ENCODE data around the gene AUTS2.

The AUTS2 gene

DNA sequence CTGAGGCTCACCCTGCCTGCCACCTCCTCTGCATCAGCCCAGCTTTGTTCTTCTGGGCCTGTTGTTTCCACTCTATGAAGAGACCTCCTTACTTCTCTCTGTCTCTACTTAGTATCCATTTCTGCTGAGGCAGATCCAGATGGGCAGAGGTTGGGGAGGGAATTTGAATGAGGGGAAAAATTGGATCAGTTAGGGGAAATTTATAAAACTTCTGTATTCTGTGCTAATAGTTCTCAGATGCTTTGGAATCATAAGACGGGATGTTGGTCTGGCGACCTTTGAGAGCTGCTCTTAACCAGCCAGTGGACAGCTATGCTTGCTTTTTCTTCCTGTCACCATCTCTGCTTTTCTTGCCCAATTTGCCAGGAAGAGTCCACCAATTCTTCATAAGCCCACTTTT lies 55.5 kb downstream of the AUTS2 start:
- peaks cover 0 to 44% (median 31%) of the 10 kb centered on the region in 5 donors for H3K4me1 ChIP-seq (ENCODE audit: control insufficient read depth in 5 of 5, insufficient read depth in 5 of 5, low read length in 5 of 5)
- no peak overlapping the region for H3K4me3 ChIP-seq (ENCODE audit: low read depth in 1 of 5, low read length in 5 of 5)
- no peak overlapping the region for H3K27ac ChIP-seq (ENCODE audit: low read depth, low read length)
- H3K9ac ChIP-seq (ENCODE audit: low read length in 5 of 5), result no peak overlapping the region
- no peaks in the 10 kb centered on the region for H3K9me3 ChIP-seq (ENCODE audit: control insufficient read depth in 5 of 5, low read length in 5 of 5)
- H3K27me3 ChIP-seq (ENCODE audit: control insufficient read depth in 5 of 5, insufficient read depth in 4 of 5, low read length in 5 of 5), result no peaks in the 10 kb centered on the region
- H3K36me3 ChIP-seq (ENCODE audit: control insufficient read depth in 5 of 5, insufficient read depth in 5 of 5, low read length in 5 of 5), result no peaks in the 10 kb centered on the region

DNA sequence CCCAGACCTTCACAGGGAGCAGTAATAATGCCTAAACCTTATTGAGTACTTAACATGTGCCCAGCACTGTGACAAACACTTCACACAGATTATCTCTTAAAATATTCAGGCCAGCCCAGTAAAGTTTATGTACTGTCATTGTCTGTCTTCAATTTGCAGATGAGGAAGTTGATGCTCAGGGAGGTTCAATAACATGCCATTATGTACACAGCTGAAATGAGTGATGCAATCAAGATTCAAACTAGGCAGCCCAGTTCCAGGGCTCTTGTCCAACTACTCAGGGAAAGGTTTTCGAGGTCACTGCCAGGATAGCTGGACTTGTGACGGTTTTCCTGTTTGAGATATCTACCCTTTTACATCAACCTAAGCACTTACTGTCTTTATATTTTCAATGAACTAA lies 56.1 kb downstream of the AUTS2 start:
- no peaks in the 10 kb centered on the region for H3K36me3 ChIP-seq (ENCODE audit: control insufficient read depth in 5 of 5, insufficient read depth in 5 of 5, low read length in 5 of 5)
- no peak overlapping the region for H3K27ac ChIP-seq (ENCODE audit: low read depth, low read length)

GRCh38 chr7:69654849-69655707 lies 56.8 kb downstream of the AUTS2 start:
- Histone ChIP-seq H3K36me3 (ENCODE audit: control insufficient read depth in 5 of 5, insufficient read depth in 5 of 5, low read length in 5 of 5) (no peaks in the 10 kb centered on the region), H3K27me3 (ENCODE audit: control insufficient read depth in 5 of 5, insufficient read depth in 4 of 5, low read length in 5 of 5) (no peaks in the 10 kb centered on the region), H3K4me1 (ENCODE audit: control insufficient read depth in 5 of 5, insufficient read depth in 5 of 5, low read length in 5 of 5) (peaks cover 0 to 44% (median 36%) of the 10 kb centered on the region in 5 donors), H3K27ac (ENCODE audit: low read depth, low read length) (no peak overlapping the region), H3K9ac (ENCODE audit: low read length in 5 of 5) (no peak overlapping the region), H3K9me3 (ENCODE audit: control insufficient read depth in 5 of 5, low read length in 5 of 5) (no peaks in the 10 kb centered on the region), H3K4me3 (ENCODE audit: low read depth in 1 of 5, low read length in 5 of 5) (no peak overlapping the region)

More for the DNA sequence above, 56.1 kb downstream of the AUTS2 start:
- Histone ChIP-seq H3K4me3 (ENCODE audit: low read depth in 1 of 5, low read length in 5 of 5) (no peak overlapping the region), H3K9me3 (ENCODE audit: control insufficient read depth in 5 of 5, low read length in 5 of 5) (no peaks in the 10 kb centered on the region), H3K4me1 (ENCODE audit: control insufficient read depth in 5 of 5, insufficient read depth in 5 of 5, low read length in 5 of 5) (peaks cover 0 to 44% (median 31%) of the 10 kb centered on the region in 5 donors), H3K27me3 (ENCODE audit: control insufficient read depth in 5 of 5, insufficient read depth in 4 of 5, low read length in 5 of 5) (no peaks in the 10 kb centered on the region), H3K9ac (ENCODE audit: low read length in 5 of 5) (no peak overlapping the region)

DNA sequence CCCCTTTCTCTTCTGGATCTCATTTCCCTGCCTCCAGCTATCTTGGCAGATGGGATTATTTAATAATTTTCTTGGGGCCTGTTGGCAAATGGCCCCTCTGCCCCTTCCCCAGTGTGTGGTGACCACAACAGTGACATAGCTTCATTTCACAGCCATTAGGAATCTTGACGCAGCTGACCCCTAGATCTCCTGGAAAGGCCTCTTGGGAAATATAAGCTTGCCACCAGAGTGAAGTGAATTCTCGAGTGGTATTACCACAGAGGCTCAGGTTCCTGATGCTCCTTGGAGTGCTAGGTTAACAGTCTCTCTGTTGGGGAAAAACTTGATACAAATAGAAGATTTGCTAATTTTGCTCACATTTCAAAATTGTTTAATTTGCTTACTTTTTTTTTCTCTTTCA lies 57.8 kb downstream of the AUTS2 start:
- Histone ChIP-seq H3K9me3 (ENCODE audit: control insufficient read depth in 5 of 5, low read length in 5 of 5) (no peaks in the 10 kb centered on the region), H3K27me3 (ENCODE audit: control insufficient read depth in 5 of 5, insufficient read depth in 4 of 5, low read length in 5 of 5) (no peaks in the 10 kb centered on the region), H3K27ac (ENCODE audit: low read depth, low read length) (no peak overlapping the region), H3K4me3 (ENCODE audit: low read depth in 1 of 5, low read length in 5 of 5) (no peak overlapping the region), H3K4me1 (ENCODE audit: control insufficient read depth in 5 of 5, insufficient read depth in 5 of 5, low read length in 5 of 5) (peaks cover 0 to 44% (median 33%) of the 10 kb centered on the region in 5 donors), H3K36me3 (ENCODE audit: control insufficient read depth in 5 of 5, insufficient read depth in 5 of 5, low read length in 5 of 5) (no peaks in the 10 kb centered on the region), H3K9ac (ENCODE audit: low read length in 5 of 5) (no peak overlapping the region)

DNA sequence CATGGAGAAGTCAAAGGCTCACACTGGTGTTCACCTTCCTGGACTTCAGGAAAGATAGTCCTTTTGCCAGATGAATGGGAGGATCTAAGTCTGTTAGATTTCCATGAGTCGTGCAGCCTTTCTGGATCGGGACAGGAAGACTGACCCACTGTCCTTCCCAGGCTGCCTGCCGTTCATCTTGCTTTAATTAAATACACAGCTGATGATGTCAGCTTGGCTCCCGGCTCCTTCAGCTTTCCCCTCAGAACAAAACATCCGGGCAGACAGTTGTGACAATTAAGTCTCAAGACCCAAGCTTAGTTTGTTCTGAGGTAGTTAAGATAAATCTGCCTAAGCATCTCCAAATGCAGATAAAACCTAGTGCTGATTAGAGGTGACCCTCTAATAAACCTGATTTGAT lies 58.6 kb downstream of the AUTS2 start:
- Histone ChIP-seq H3K4me3 (ENCODE audit: low read depth in 1 of 5, low read length in 5 of 5) (no peak overlapping the region), H3K27ac (ENCODE audit: low read depth, low read length) (no peak overlapping the region), H3K27me3 (ENCODE audit: control insufficient read depth in 5 of 5, insufficient read depth in 4 of 5, low read length in 5 of 5) (no peaks in the 10 kb centered on the region), H3K4me1 (ENCODE audit: control insufficient read depth in 5 of 5, insufficient read depth in 5 of 5, low read length in 5 of 5) (peaks cover 0 to 44% (median 33%) of the 10 kb centered on the region in 5 donors), H3K9me3 (ENCODE audit: control insufficient read depth in 5 of 5, low read length in 5 of 5) (no peaks in the 10 kb centered on the region), H3K36me3 (ENCODE audit: control insufficient read depth in 5 of 5, insufficient read depth in 5 of 5, low read length in 5 of 5) (no peaks in the 10 kb centered on the region), H3K9ac (ENCODE audit: low read length in 5 of 5) (no peak overlapping the region)

DNA sequence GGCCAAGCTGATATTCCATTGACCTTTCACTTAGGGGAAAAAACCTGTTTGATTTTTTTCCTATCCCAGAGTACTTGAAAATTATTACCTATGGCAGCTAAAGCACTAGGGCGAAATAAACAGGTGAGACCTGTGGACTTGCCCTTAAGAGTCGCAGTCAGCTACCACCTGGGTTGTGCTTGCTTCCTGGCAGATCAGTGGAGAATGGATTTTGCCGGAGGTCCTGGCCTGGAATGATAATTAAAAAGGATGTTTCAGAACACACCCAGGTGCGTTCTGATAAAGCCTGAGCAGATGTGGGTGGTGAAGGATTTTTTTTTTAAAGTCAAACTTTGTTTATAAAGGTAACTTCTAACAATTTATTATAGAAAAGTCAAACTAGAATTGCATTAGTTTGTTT lies 59.1 kb downstream of the AUTS2 start:
- peaks cover 0 to 44% (median 33%) of the 10 kb centered on the region in 5 donors for H3K4me1 ChIP-seq (ENCODE audit: control insufficient read depth in 5 of 5, insufficient read depth in 5 of 5, low read length in 5 of 5)

GRCh38 chr7:69657985-69658384 lies 59.7 kb downstream of the AUTS2 start:
- H3K27me3 ChIP-seq (ENCODE audit: control insufficient read depth in 5 of 5, insufficient read depth in 4 of 5, low read length in 5 of 5), result no peaks in the 10 kb centered on the region
- no peak overlapping the region for H3K9ac ChIP-seq (ENCODE audit: low read length in 5 of 5)
- peaks cover 0 to 44% (median 33%) of the 10 kb centered on the region in 5 donors for H3K4me1 ChIP-seq (ENCODE audit: control insufficient read depth in 5 of 5, insufficient read depth in 5 of 5, low read length in 5 of 5)
- no peak overlapping the region for H3K4me3 ChIP-seq (ENCODE audit: low read depth in 1 of 5, low read length in 5 of 5)
- no peaks in the 10 kb centered on the region for H3K9me3 ChIP-seq (ENCODE audit: control insufficient read depth in 5 of 5, low read length in 5 of 5)
- H3K36me3 ChIP-seq (ENCODE audit: control insufficient read depth in 5 of 5, insufficient read depth in 5 of 5, low read length in 5 of 5), result no peaks in the 10 kb centered on the region
- no peak overlapping the region for H3K27ac ChIP-seq (ENCODE audit: low read depth, low read length)

More for the DNA sequence above, 59.1 kb downstream of the AUTS2 start:
- Histone ChIP-seq H3K9ac (ENCODE audit: low read length in 5 of 5) (no peak overlapping the region), H3K4me3 (ENCODE audit: low read depth in 1 of 5, low read length in 5 of 5) (no peak overlapping the region), H3K27me3 (ENCODE audit: control insufficient read depth in 5 of 5, insufficient read depth in 4 of 5, low read length in 5 of 5) (no peaks in the 10 kb centered on the region), H3K36me3 (ENCODE audit: control insufficient read depth in 5 of 5, insufficient read depth in 5 of 5, low read length in 5 of 5) (no peaks in the 10 kb centered on the region), H3K27ac (ENCODE audit: low read depth, low read length) (no peak overlapping the region), H3K9me3 (ENCODE audit: control insufficient read depth in 5 of 5, low read length in 5 of 5) (no peaks in the 10 kb centered on the region)

DNA sequence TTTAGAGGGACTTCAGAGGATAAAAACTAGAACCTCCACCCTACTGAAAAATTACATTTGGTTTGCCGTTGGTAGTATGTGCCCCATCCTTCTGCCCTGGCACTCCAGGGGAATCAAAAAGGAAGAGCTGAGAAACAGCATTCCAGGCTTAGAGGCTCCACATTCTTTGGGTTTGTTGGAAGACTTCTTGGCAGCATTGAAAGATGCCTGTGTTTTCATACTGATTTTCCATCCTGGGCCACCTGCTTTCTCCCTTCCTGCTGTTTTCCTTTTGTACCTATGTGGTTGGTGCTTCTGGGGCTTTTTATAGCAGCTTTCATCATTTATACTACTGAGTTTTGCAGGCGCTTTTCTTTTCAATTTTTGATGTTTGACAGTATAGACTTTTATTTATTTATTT lies 61.7 kb downstream of the AUTS2 start:
- Histone ChIP-seq H3K9me3 (ENCODE audit: control insufficient read depth in 5 of 5, low read length in 5 of 5) (no peaks in the 10 kb centered on the region), H3K36me3 (ENCODE audit: control insufficient read depth in 5 of 5, insufficient read depth in 5 of 5, low read length in 5 of 5) (no peaks in the 10 kb centered on the region), H3K9ac (ENCODE audit: low read length in 5 of 5) (no peak overlapping the region), H3K27me3 (ENCODE audit: control insufficient read depth in 5 of 5, insufficient read depth in 4 of 5, low read length in 5 of 5) (no peaks in the 10 kb centered on the region), H3K4me3 (ENCODE audit: low read depth in 1 of 5, low read length in 5 of 5) (no peak overlapping the region), H3K4me1 (ENCODE audit: control insufficient read depth in 5 of 5, insufficient read depth in 5 of 5, low read length in 5 of 5) (peaks cover 0 to 28% (median 18%) of the 10 kb centered on the region in 5 donors), H3K27ac (ENCODE audit: low read depth, low read length) (no peak overlapping the region)

DNA sequence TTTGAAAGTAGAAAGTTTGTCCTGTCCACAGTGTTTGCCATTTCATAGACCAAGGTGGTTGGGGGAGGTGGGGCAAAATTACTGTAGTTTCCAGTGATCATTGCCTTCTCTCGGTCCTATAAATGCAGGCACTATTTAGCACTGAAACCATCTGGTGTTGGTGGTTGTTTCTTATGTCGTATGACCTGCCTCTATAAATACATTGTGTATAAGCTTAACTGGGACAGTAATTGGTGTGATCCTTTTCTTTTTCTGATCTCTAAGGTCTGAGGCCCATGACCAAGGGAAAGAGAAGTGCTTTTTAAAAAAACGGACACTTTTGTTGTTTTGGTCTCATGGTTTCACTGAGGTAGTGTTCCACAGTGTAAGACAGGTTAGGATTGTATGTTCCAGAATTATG lies 63.1 kb downstream of the AUTS2 start:
- Histone ChIP-seq H3K9ac (ENCODE audit: low read length in 5 of 5) (no peak overlapping the region), H3K4me3 (ENCODE audit: low read depth in 1 of 5, low read length in 5 of 5) (no peak overlapping the region), H3K36me3 (ENCODE audit: control insufficient read depth in 5 of 5, insufficient read depth in 5 of 5, low read length in 5 of 5) (no peaks in the 10 kb centered on the region), H3K27me3 (ENCODE audit: control insufficient read depth in 5 of 5, insufficient read depth in 4 of 5, low read length in 5 of 5) (no peaks in the 10 kb centered on the region), H3K9me3 (ENCODE audit: control insufficient read depth in 5 of 5, low read length in 5 of 5) (no peaks in the 10 kb centered on the region), H3K27ac (ENCODE audit: low read depth, low read length) (no peak overlapping the region), H3K4me1 (ENCODE audit: control insufficient read depth in 5 of 5, insufficient read depth in 5 of 5, low read length in 5 of 5) (peaks cover 0 to 16% (median 11%) of the 10 kb centered on the region in 5 donors)

- Histone ChIP-seq H3K4me1 (ENCODE audit: control insufficient read depth in 5 of 5, insufficient read depth in 5 of 5, low read length in 5 of 5) (peaks cover 0 to 5% (median 0%) of the 10 kb centered on the region in 5 donors), H3K9ac (ENCODE audit: low read length in 5 of 5) (no peak overlapping the region), H3K9me3 (ENCODE audit: control insufficient read depth in 5 of 5, low read length in 5 of 5) (no peaks in the 10 kb centered on the region), H3K27me3 (ENCODE audit: control insufficient read depth in 5 of 5, insufficient read depth in 4 of 5, low read length in 5 of 5) (no peaks in the 10 kb centered on the region), H3K4me3 (ENCODE audit: low read depth in 1 of 5, low read length in 5 of 5) (no peak overlapping the region), H3K27ac (ENCODE audit: low read depth, low read length) (no peak overlapping the region), H3K36me3 (ENCODE audit: control insufficient read depth in 5 of 5, insufficient read depth in 5 of 5, low read length in 5 of 5) (no peaks in the 10 kb centered on the region)
Observed at GRCh38 chr7:69663911-69664832, 65.9 kb downstream of the AUTS2 start.
